ENCODE results near the gene SCYL1. TPM values are rescaled to one million over a fixed set of nuclear protein-coding genes. Genes with fewer than 3 reads are reported as not detected.

The SCYL1 gene
- total RNA-seq, 4 donors from 2014 or later = 70.6 to 97.6 (median 89.2) TPM

GRCh38 chr11:65586676-65587075, 61.8 kb downstream of the SCYL1 start:
- H3K36me3 ChIP-seq = peaks cover 0 to 74% of the 10 kb centered on the region in 2 donors

More at GRCh38 chr11:65586676-65587075, 61.8 kb downstream of the SCYL1 start:
- TF ChIP-seq, protein P1, sequence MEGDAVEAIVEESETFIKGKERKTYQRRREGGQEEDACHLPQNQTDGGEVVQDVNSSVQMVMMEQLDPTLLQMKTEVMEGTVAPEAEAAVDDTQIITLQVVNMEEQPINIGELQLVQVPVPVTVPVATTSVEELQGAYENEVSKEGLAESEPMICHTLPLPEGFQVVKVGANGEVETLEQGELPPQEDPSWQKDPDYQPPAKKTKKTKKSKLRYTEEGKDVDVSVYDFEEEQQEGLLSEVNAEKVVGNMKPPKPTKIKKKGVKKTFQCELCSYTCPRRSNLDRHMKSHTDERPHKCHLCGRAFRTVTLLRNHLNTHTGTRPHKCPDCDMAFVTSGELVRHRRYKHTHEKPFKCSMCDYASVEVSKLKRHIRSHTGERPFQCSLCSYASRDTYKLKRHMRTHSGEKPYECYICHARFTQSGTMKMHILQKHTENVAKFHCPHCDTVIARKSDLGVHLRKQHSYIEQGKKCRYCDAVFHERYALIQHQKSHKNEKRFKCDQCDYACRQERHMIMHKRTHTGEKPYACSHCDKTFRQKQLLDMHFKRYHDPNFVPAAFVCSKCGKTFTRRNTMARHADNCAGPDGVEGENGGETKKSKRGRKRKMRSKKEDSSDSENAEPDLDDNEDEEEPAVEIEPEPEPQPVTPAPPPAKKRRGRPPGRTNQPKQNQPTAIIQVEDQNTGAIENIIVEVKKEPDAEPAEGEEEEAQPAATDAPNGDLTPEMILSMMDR (IDR thresholded peaks at IDR 0.05) = no peak
- TF ChIP-seq POLR2AphosphoS5 (IDR thresholded peaks at IDR 0.05) (no peak), EP300 (IDR thresholded peaks at IDR 0.05) (no peak), POLR2A (IDR thresholded peaks at IDR 0.05) (no peak)
- Histone ChIP-seq H3K27ac (peak overlapping the region; percentile 43 to 93 (median 83)), H3K27me3 (no peaks in the 10 kb centered on the region), H3K4me3 (no peak overlapping the region), H3K9me3 (no peaks in the 10 kb centered on the region), H3K4me1 (peaks cover 0 to 89% (median 30%) of the 10 kb centered on the region in 3 donors)
- 80% methylated on average over 1 of the region's 2 CpGs; no CpG with 5 or more reads in 1 of the 2 donors for WGBS, 2 donors (ENCODE audit: low coverage in 1 of 2)
- no peak for ATAC-seq

Small RNA genes within 50 kb of the gene (small RNA-seq; reads per million reads assigned to genes)
- gene AP001362.1 = 0 reads per million in 4 donors
- gene RF01684 = 0 reads per million in 4 donors

Other genes with a start within 250 kb of the SCYL1 start
- 10 to 100 TPM; 26.3 to 63.4 (median 42.8) TPM for gene CDC42EP2, start 210.2 kb upstream of the SCYL1 start, total RNA-seq
- 10 to 100 TPM; 42.5 to 72.7 (median 62.1) TPM for gene DPF2, start 191.2 kb upstream of the SCYL1 start, total RNA-seq
- gene TIGD3, start 170.3 kb upstream of the SCYL1 start, total RNA-seq = under 1 TPM in 2 of 4 donors, not detected in 2; 0.27 to 0.67 TPM
- 10 to 100 TPM in 1 of 4 donors, 1 to 10 TPM in 3; 3.7 to 11.5 (median 7.5) TPM for gene SLC25A45, start 142.4 kb upstream of the SCYL1 start, total RNA-seq
- gene FRMD8, start 138.4 kb upstream of the SCYL1 start, total RNA-seq = 10 to 100 TPM; 19.9 to 31.5 (median 21.3) TPM
- 100 to 1,000 TPM in 2 of 4 donors, 10 to 100 TPM in 2; 21.0 to 341 (median 183) TPM for gene NEAT1, start 102.3 kb upstream of the SCYL1 start, total RNA-seq
- gene MALAT1, start 26.0 kb upstream of the SCYL1 start, total RNA-seq = over 10,000 TPM in 2 of 4 donors, 1,000 to 10,000 TPM in 2; 2,194 to 20,520 (median 8,164) TPM
- 100 to 1,000 TPM in 3 of 4 donors, 10 to 100 TPM in 1; 90.6 to 173 (median 139) TPM for gene LTBP3, start 33.3 kb downstream of the SCYL1 start, total RNA-seq
- 10 to 100 TPM; 38.4 to 73.5 (median 43.5) TPM for gene ZNRD2, start 45.4 kb downstream of the SCYL1 start, total RNA-seq
- 10 to 100 TPM; 36.6 to 68.3 (median 55.0) TPM for gene FAM89B, start 47.5 kb downstream of the SCYL1 start, total RNA-seq
- gene EHBP1L1, start 51.0 kb downstream of the SCYL1 start, total RNA-seq = 100 to 1,000 TPM; 172 to 329 (median 202) TPM
- gene KCNK7, start 70.7 kb downstream of the SCYL1 start, total RNA-seq = 1 to 10 TPM in 1 of 4 donors, under 1 TPM in 2, not detected in 1; 0.40 to 1.5 (median 0.93) TPM
- 10 to 100 TPM; 20.5 to 35.3 (median 28.0) TPM for gene MAP3K11, start 89.1 kb downstream of the SCYL1 start, total RNA-seq
- 10 to 100 TPM; 15.9 to 40.1 (median 19.3) TPM for gene PCNX3, start 90.7 kb downstream of the SCYL1 start, total RNA-seq
- 10 to 100 TPM; 32.9 to 45.0 (median 38.3) TPM for gene SIPA1, start 113.0 kb downstream of the SCYL1 start, total RNA-seq
- gene RELA, start 137.8 kb downstream of the SCYL1 start, total RNA-seq = 10 to 100 TPM; 47.3 to 78.8 (median 63.9) TPM
- gene KAT5, start 187.2 kb downstream of the SCYL1 start, total RNA-seq = 10 to 100 TPM; 49.7 to 84.9 (median 81.6) TPM
- gene RNASEH2C, start 195.7 kb downstream of the SCYL1 start, total RNA-seq = 100 to 1,000 TPM in 2 of 4 donors, 10 to 100 TPM in 2; 69.0 to 196 (median 96.3) TPM